Activated T-cell treated with anti-CD3 and anti-CD28 coated beads for 1 hour (primary cell): ENCODE data around the gene NBPF14.
"Not testable (repeated sequence)": the region's sequence is repeated elsewhere in the genome, so short reads cannot be mapped to it uniquely, and the experiment has no call there.

Experiments used
- DNase-seq: peaks from one replicate; pipeline ENCODE4 v3.0.0-alpha.2; 2020; ENCODE audit warnings: low read depth

The NBPF14 gene

GRCh38 chr1:148595911-148596310 is at the start of gene NBPF14:
Gene NBPF14, minus strand, starts transcription at chr1:148596011. Its CDS starts 294 bp downstream, at chr1:148595717.
- DNase-seq = not testable (repeated sequence)

- not testable (repeated sequence) for DNase-seq
Observed at GRCh38 chr1:148625451-148625850, 29.6 kb upstream of the NBPF14 start.

- DNase-seq = not testable (repeated sequence)
Observed at GRCh38 chr1:148618216-148618615, 22.4 kb upstream of the NBPF14 start.

GRCh38 chr1:148605266-148605665 is 9.5 kb upstream of the NBPF14 start:
- not testable (repeated sequence) for DNase-seq

GRCh38 chr1:148595360-148595759 is 451 bp downstream of the NBPF14 start:
- DNase-seq = not testable (repeated sequence)

GRCh38 chr1:148591098-148591497 is 4.7 kb downstream of the NBPF14 start:
- DNase-seq = not testable (repeated sequence)

GRCh38 chr1:148532158-148532557 is 63.7 kb downstream of the NBPF14 start:
- DNase-seq = not testable (repeated sequence)

GRCh38 chr1:148529101-148529567 is 66.7 kb downstream of the NBPF14 start:
- DNase-seq = peak; percentile 44

- not testable (repeated sequence) for DNase-seq
Observed at GRCh38 chr1:148528591-148528990, 67.2 kb downstream of the NBPF14 start.

GRCh38 chr1:148526587-148526986 is 69.2 kb downstream of the NBPF14 start:
- DNase-seq = not testable (repeated sequence)

GRCh38 chr1:148523205-148524144 is 72.3 kb downstream of the NBPF14 start:
- DNase-seq = not testable (repeated sequence)

- DNase-seq = peak; percentile 78
Observed at GRCh38 chr1:148522561-148523204, 73.1 kb downstream of the NBPF14 start.

- DNase-seq = peak; percentile 65
Observed at GRCh38 chr1:148522072-148522471, 73.7 kb downstream of the NBPF14 start.

GRCh38 chr1:148514310-148514709 is 81.5 kb downstream of the NBPF14 start:
- DNase-seq = not testable (repeated sequence)

- not testable (repeated sequence) for DNase-seq
Observed at GRCh38 chr1:148512571-148513184, 83.1 kb downstream of the NBPF14 start.

GRCh38 chr1:148493933-148494332 is 101.9 kb downstream of the NBPF14 start:
- DNase-seq = not testable (repeated sequence)

GRCh38 chr1:148483029-148483428 is 112.8 kb downstream of the NBPF14 start, which contains the start of gene PPIAL4G:
Gene PPIAL4G, minus strand, starts transcription at chr1:148483302. Its CDS starts 50 bp downstream, at chr1:148483252.
- DNase-seq = not testable (repeated sequence)
